ENCODE results near the gene ADD1. TPM values are rescaled to one million over a fixed set of nuclear protein-coding genes. Genes with fewer than 3 reads are reported as not detected.

The ADD1 gene
- total and polyA plus RNA-seq, 2 of the 13 experiments (the other 11 are each of a cell fraction or from before 2014, with no cell fraction given) = 73.9 to 122 TPM

DNA sequence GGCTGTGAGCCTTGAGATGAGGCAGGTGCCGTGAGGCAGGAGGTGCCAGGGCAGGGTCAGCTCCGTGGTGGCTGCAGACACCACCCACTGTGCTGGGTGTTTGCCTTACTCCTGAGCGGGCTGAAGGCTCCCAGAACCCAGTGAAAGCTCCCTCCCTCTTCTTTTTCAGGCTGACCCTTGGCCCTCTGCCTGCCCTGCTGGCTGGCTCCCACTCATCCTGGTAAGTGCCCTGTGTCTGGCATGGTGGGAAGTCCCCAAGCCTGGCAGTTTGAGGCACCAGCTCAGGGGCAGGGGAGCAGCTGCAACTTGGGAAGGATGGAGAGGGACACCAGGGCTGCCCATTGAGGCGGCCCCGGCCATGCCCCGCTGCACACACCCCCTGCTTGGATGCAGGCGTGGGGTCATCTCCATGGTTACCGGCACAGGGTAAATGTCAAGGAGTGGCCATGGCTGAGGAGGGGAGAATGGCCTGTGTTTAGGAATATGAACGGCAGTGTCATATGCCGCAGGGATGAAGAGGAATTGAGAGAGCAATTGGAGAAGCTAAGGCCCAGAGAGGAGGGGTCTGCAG lies 33.9 kb upstream of the ADD1 start:
- BruUV-seq (replicated peaks) = no TSS peak
- Histone ChIP-seq H4K20me1 (ENCODE audit: insufficient read depth, low read length) (peaks cover 13% of the 10 kb centered on the region; the same call in 1 of the 2 replicates), H3K4me1 (ENCODE audit: insufficient read depth, low read length) (peaks cover 43% of the 10 kb centered on the region), H3K27ac (ENCODE audit: extremely low read length, insufficient read depth, low read length) (no peak overlapping the region), H3K4me3 (replicated peaks in 1 of 3; ENCODE audit: insufficient read depth in 1 of 3, low read depth in 2 of 3, low read length in 3 of 3) (no peak overlapping the region), H3K36me3 (replicated peaks in 1 of 2; ENCODE audit: control insufficient read depth in 1 of 2, insufficient read depth in 2 of 2, low read length in 2 of 2) (peaks cover 1 to 8% of the 10 kb centered on the region in 2 experiments; a peak in 2 of 5 replicates), H3K27me3 (ENCODE audit: control insufficient read depth in 1 of 2, insufficient read depth in 2 of 2, low read length in 2 of 2) (no peaks in the 10 kb centered on the region), H3K9me3 (ENCODE audit: low read length) (no peaks in the 10 kb centered on the region), H2AFZ (ENCODE audit: low read length) (no peak overlapping the region), H3K79me2 (ENCODE audit: insufficient read depth, low read length) (peaks cover 14% of the 10 kb centered on the region), H3K4me2 (ENCODE audit: low read depth, low read length) (no peak overlapping the region), H3K9ac (ENCODE audit: insufficient read depth, low read depth, low read length) (no peak overlapping the region)
- ChIA-PET POLR2A (interaction anchor here (0.9 to 2.1 kb wide), 2 partner anchors 8 to 15 kb away, joined by 3 to 12 read pairs; no protein-coding TSS in a partner anchor), CTCF (ENCODE audit: low intra/inter-chr PET ratio, low total read pairs) (no interaction called here)
- 94% methylated on average over 3 of the region's 10 CpGs for WGBS (ENCODE audit: low lambda C conversion rate)
- intact Hi-C loops (cut with micrococcal nuclease; ENCODE audit: unreplicated experiment) = no loop called here
- no peak for FAIRE-seq
- TF ChIP-seq HNRNPL (IDR thresholded peaks at IDR 0.05; ENCODE audit: low read depth, low read length) (0 out of 2 replicates have a peak, but pooled peaks have one; percentile 35), ZNF17 (CRISPR knock-in tag; IDR thresholded peaks at IDR 0.05) (peak; percentile 44; the same call in 1 of the 2 replicates), NCOA2 (CRISPR knock-in tag; IDR thresholded peaks at IDR 0.05) (no peak), RBFOX2 (IDR thresholded peaks at IDR 0.05; ENCODE audit: low read depth, low read length) (0 out of 2 replicates have a peak, but pooled peaks have one; percentile 4)
- no peak for DNase-seq (ENCODE audit: low spot score)
- in situ Hi-C loops (cut with HindIII; ENCODE audit: extremely low pct_ligation_motif_present, low pct_unique_long_range_greater_than_20kb) = no loop called here
- ATAC-seq = no peak

DNA sequence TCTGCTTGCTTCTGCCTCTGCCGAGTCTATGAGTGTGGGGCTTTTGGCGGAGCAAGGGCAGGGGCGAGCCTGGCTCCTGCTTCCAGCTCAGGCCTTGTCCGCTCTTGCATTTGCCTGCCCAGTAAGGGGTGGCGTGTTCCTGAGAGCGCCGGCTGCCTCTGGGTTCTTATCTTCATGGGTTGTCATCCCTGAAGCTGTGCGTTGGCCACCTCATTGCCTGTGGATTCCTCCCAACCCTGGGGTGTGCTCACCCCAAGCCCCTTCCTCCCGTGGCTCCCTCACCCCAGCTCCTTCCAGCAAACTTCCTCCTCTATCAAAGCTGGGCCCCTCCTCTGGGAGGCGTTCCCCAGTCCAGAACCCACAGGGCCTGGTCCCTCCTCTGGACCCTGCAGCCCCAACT lies 33.3 kb upstream of the ADD1 start:
- TF ChIP-seq ZNF768 (CRISPR knock-in tag; IDR thresholded peaks at IDR 0.05) = no peak
- TF ChIP-seq ZBTB20 (CRISPR knock-in tag; IDR thresholded peaks at IDR 0.05; ENCODE audit: borderline replicate concordance, low read depth) = no peak
- TF ChIP-seq, protein P1, sequence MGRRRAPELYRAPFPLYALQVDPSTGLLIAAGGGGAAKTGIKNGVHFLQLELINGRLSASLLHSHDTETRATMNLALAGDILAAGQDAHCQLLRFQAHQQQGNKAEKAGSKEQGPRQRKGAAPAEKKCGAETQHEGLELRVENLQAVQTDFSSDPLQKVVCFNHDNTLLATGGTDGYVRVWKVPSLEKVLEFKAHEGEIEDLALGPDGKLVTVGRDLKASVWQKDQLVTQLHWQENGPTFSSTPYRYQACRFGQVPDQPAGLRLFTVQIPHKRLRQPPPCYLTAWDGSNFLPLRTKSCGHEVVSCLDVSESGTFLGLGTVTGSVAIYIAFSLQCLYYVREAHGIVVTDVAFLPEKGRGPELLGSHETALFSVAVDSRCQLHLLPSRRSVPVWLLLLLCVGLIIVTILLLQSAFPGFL (CRISPR knock-in tag; IDR thresholded peaks at IDR 0.05) = no peak
- TF ChIP-seq ZNF660 (CRISPR knock-in tag; IDR thresholded peaks at IDR 0.05; ENCODE audit: borderline replicate concordance, low read depth) = no peak
- no peak for TF ChIP-seq SNAPC2 (CRISPR knock-in tag; IDR thresholded peaks at IDR 0.05)
- no peak for TF ChIP-seq TCF7L2 (IDR thresholded peaks at IDR 0.05; ENCODE audit: low read depth, low read length)
- DNase-seq (ENCODE audit: low spot score) (no peak), ATAC-seq (no peak), FAIRE-seq (no peak)
- Histone ChIP-seq H2AFZ (ENCODE audit: low read length) (no peak overlapping the region), H3K27ac (ENCODE audit: extremely low read length, insufficient read depth, low read length) (no peak overlapping the region), H3K9ac (ENCODE audit: insufficient read depth, low read depth, low read length) (no peak overlapping the region), H3K9me3 (ENCODE audit: low read length) (no peaks in the 10 kb centered on the region), H3K4me1 (ENCODE audit: insufficient read depth, low read length) (peaks cover 43% of the 10 kb centered on the region), H3K4me3 (replicated peaks in 1 of 3; ENCODE audit: insufficient read depth in 1 of 3, low read depth in 2 of 3, low read length in 3 of 3) (no peak overlapping the region), H3K4me2 (ENCODE audit: low read depth, low read length) (no peak overlapping the region), H4K20me1 (ENCODE audit: insufficient read depth, low read length) (peaks cover 13% of the 10 kb centered on the region; the same call in 1 of the 2 replicates), H3K36me3 (replicated peaks in 1 of 2; ENCODE audit: control insufficient read depth in 1 of 2, insufficient read depth in 2 of 2, low read length in 2 of 2) (peaks cover 1 to 8% of the 10 kb centered on the region in 2 experiments; a peak in 2 of 5 replicates), H3K27me3 (ENCODE audit: control insufficient read depth in 1 of 2, insufficient read depth in 2 of 2, low read length in 2 of 2) (no peaks in the 10 kb centered on the region), H3K79me2 (ENCODE audit: insufficient read depth, low read length) (peaks cover 10% of the 10 kb centered on the region)
- ChIA-PET CTCF (ENCODE audit: low intra/inter-chr PET ratio, low total read pairs) (no interaction called here), POLR2A (interaction anchor here (2.1 kb wide), 1 partner anchor 9 kb away, joined by 12 read pairs; no protein-coding TSS in a partner anchor)
- BruUV-seq (replicated peaks) = no TSS peak
- 96% methylated on average over 8 of the region's 10 CpGs for WGBS (ENCODE audit: low lambda C conversion rate)
- intact Hi-C loops (cut with micrococcal nuclease; ENCODE audit: unreplicated experiment) (no loop called here), in situ Hi-C loops (cut with HindIII; ENCODE audit: extremely low pct_ligation_motif_present, low pct_unique_long_range_greater_than_20kb) (no loop called here)
